Measurements from ENCODE around the gene WDR35. TPM values are rescaled to one million over a fixed set of nuclear protein-coding genes. Genes with fewer than 3 reads are reported as not detected.

The WDR35 gene
- total and polyA plus RNA-seq, 2 donors (not counting 3 experiments of a cell fraction or from before 2014, with no cell fraction given): 3.6 to 8.0 TPM

DNA sequence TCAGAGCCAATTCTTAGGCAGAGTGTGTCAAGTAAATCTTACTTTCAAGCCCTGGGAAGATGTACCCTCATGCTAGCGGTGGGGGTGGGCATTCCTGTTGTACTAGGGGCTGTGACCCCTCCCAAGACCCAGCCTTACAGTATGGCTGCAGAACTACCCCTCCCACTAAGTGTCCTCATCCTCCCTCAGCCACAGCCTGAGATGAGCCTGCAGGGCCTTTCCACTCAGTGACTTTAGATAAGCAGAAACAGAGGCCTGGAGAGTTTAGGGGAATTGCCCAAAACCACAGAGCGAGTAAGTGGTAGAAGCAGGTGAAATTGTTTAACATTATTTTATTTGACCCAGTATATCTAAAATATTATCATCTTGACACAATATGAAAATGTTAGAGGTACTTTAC, 124.8 kb downstream of the WDR35 start:
- no peak for FAIRE-seq
- Histone ChIP-seq H3K4me1 (ENCODE audit: control insufficient read depth, extremely low read depth, insufficient read depth, low read length) (peaks cover 5% of the 10 kb centered on the region), H3K27ac (ENCODE audit: insufficient read depth, low read depth, low read length) (no peak overlapping the region), H3K36me3 (ENCODE audit: control insufficient read depth in 2 of 2, extremely low read depth in 1 of 2, insufficient read depth in 2 of 2, low read length in 2 of 2) (no peaks in the 10 kb centered on the region), H3K27me3 (ENCODE audit: control insufficient read depth in 2 of 2, insufficient read depth in 2 of 2, low read length in 2 of 2) (no peaks in the 10 kb centered on the region), H3K9me3 (replicated peaks; ENCODE audit: control insufficient read depth, insufficient read depth, low read length) (no peaks in the 10 kb centered on the region), H3K79me2 (ENCODE audit: control insufficient read depth, insufficient read depth, low read length) (no peaks in the 10 kb centered on the region), H3K9ac (replicated peaks; ENCODE audit: extremely low read depth, insufficient read depth, low read length) (no peak overlapping the region), H3K9me1 (replicated peaks; ENCODE audit: control insufficient read depth, extremely low read depth, insufficient read depth, low read length) (no peaks in the 10 kb centered on the region), H3K4me3 (replicated peaks in 1 of 3; ENCODE audit: insufficient read depth in 1 of 3, low read depth in 1 of 3, low read length in 3 of 3) (no peak overlapping the region), H2AFZ (ENCODE audit: low read depth, low read length) (no peak overlapping the region), H4K20me1 (replicated peaks; ENCODE audit: control insufficient read depth, extremely low read depth, insufficient read depth, low read length) (no peaks in the 10 kb centered on the region), H3K4me2 (ENCODE audit: insufficient read depth, low read length) (no peak overlapping the region)
- dilution Hi-C loops (cut with MboI; ENCODE audit: extremely low pct_ligation_motif_present, low sequenced_read_pairs): no loop called here
- POLR2A ChIA-PET: interaction anchor here (0.6 kb wide), 1 partner anchor 68 kb away, joined by 3 read pairs; no protein-coding TSS in a partner anchor
- no peak for DNase-seq (ENCODE audit: low read depth, low spot score)
- CTCF ChIA-PET: interaction anchor here (0.7 to 4.1 kb wide), 4 partner anchors 495 to 1429 kb away, joined by 3 to 50 read pairs (median 4); no protein-coding TSS in a partner anchor
- intact Hi-C loops (cut with micrococcal nuclease): no loop called here
- no peak for TF ChIP-seq POLR2AphosphoS5 (IDR thresholded peaks at IDR 0.05; ENCODE audit: insufficient read depth, low read depth, low read length)
- no peak for TF ChIP-seq POLR2A (IDR thresholded peaks at IDR 0.05; ENCODE audit: low read depth, low read length)
- TF ChIP-seq, protein P1, sequence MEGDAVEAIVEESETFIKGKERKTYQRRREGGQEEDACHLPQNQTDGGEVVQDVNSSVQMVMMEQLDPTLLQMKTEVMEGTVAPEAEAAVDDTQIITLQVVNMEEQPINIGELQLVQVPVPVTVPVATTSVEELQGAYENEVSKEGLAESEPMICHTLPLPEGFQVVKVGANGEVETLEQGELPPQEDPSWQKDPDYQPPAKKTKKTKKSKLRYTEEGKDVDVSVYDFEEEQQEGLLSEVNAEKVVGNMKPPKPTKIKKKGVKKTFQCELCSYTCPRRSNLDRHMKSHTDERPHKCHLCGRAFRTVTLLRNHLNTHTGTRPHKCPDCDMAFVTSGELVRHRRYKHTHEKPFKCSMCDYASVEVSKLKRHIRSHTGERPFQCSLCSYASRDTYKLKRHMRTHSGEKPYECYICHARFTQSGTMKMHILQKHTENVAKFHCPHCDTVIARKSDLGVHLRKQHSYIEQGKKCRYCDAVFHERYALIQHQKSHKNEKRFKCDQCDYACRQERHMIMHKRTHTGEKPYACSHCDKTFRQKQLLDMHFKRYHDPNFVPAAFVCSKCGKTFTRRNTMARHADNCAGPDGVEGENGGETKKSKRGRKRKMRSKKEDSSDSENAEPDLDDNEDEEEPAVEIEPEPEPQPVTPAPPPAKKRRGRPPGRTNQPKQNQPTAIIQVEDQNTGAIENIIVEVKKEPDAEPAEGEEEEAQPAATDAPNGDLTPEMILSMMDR (IDR thresholded peaks at IDR 0.05; ENCODE audit: extremely low read depth in 1 of 2, insufficient read depth in 1 of 2, low read depth in 1 of 2, low read length in 2 of 2): no peak
- no peak for TF ChIP-seq FOS (IDR thresholded peaks at IDR 0.05; ENCODE audit: borderline replicate concordance, insufficient read depth, low read length)
- TF ChIP-seq EZH2 (IDR thresholded peaks at IDR 0.05; ENCODE audit: borderline replicate concordance, low read depth, low read length, severe bottlenecking): no peak
- TF ChIP-seq, protein P2, sequence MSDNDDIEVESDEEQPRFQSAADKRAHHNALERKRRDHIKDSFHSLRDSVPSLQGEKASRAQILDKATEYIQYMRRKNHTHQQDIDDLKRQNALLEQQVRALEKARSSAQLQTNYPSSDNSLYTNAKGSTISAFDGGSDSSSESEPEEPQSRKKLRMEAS (IDR thresholded peaks at IDR 0.05; ENCODE audit: insufficient read depth, insufficient read length): no peak
- TF ChIP-seq JUN (IDR thresholded peaks at IDR 0.05; ENCODE audit: borderline replicate concordance, insufficient read depth, insufficient read length, low read depth): no peak
- no peak for TF ChIP-seq GATA2 (IDR thresholded peaks at IDR 0.05; ENCODE audit: insufficient read depth, insufficient read length, low read depth, low read length)
- no peak for TF ChIP-seq MYC (IDR thresholded peaks at IDR 0.05; ENCODE audit: low read depth, low read length)
- BruUV-seq (replicated peaks): no TSS peak
